DMS79 (cell line): ENCODE results near the gene PKD2L1.
"Not testable (repeated sequence)": the region's sequence is repeated elsewhere in the genome, so short reads cannot be mapped to it uniquely, and the experiment has no call there.

Source experiments
- DNase-seq: peaks from one replicate; lab custom pipeline; 2025; lab: John Stamatoyannopoulos, UW

Gene PKD2L1

DNA sequence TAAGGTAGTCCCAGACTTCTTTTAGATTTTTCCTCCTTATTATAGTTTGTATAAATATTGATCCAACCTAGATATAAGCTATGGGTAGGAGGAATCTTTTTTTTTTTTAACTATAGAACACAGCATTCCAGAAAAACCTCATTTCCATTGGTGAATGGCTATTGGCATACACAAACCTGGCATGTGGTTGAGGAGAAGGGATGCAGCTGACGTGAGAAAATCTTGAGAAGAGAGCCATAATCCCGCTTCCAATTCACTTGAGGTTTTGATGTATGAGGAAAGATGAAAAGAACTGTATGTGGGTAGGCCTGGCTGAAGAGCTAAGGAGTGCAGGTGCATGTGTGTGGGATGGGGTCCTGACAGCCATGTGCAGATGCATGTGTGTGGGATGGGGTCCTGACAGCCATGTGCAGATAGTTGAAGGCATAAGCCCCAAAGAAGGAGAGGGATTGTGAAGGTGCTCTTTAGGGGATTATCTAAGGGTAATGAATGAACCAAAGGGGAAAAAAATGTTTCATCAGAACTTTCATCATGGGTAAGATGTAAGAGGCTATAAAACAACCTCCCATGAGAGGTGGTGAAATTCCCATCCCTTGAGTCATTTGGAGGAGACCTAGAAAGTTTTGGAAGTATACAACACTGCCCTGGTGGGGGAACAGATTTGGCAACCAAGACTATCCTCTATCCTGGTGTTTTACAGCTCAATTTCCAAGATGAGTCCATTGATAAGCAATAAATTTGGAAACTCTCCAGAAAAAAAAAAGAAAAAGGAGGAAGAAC, 3.8 kb upstream of the PKD2L1 start:
- DNase-seq: no peak

GRCh38 chr10:100333106-100333505, 3.1 kb upstream of the PKD2L1 start:
- DNase-seq: no peak

DNA sequence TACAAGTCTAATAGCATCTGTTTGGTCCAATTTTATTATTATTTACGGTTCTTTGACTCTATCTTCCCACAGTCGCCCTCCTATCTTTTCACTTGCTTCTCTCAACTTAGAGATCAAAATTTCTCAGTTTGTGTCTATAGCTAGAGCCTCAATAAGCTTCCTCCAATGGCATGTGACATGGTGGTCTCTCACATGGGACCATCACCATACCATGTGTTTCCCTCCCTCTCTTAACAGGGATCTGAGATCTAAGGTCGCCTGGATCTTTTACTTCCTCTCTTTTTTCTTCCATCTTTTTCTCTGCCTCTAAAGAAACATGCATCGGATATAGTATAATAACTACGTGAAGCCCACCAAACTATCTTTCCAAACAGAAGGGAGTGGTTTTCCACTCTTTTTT, 1.8 kb downstream of the PKD2L1 start:
- DNase-seq: no peak

DNA sequence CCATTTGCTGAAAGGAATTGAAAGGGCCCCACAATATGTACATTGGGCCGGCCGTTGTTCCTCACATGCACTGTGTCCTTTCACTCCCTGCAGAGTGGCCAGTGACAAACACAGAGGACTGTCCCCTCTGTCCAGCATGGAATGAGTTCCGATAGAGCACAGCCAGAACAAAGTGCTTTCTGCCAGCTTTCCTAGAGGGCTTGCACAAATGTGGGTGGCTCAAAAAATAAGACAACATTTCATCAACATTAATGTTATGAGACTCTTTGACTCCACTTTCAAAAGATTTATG, 2.4 kb downstream of the PKD2L1 start:
- no peak for DNase-seq

DNA sequence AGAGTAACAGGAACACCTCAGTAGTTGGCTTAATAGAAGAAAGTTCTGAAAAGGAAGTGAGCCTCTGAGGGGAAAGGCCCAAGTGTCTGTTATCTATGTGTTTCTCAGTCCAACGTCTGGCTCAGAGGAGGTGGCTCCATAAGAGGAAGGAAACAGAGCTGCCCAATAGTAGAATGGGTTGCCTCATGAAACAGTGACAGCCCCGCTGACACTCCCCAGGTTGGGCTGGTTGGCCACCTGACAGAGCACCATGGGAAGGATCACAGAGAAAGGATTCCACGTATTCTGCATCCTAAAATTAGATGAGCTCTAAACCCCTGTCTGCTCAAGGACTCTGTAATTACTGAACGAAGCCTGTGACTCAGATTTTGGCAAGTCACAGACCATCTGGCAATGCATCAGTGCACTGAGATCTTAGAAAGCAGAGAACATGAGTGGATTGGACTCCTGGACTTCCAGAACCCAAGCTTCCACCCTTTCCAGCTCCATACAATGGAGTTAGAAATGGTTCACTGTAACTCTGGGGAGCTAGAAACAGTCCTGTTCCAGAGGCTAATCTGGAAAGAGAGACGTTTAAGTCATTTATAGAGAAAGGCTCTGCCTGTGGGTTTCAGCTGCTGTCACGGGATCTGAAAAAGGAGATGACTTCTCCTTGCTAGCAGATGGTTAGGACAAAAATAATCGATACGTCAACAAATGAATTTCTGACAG, 2.9 kb downstream of the PKD2L1 start:
- DNase-seq: no peak

DNA sequence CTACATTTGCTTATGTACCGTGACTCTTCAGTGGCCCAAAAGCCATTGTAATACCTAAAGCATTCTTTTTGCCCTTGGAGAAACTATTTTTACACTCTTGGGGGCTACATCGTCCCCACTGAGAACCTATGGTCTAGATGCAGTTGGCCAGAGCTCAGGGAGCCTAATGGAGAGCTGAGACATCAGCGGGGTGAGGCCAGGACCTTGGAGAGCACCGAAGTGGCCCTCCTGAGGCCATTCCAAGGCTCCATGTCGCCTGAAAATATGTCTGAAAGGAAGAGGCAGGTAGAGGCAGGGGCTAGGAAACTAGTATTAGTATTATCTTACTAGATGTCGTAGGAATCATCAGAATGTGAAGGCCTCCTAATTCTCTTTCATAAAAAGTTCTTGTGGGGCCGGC, 4.9 kb downstream of the PKD2L1 start:
- DNase-seq: no peak

DNA sequence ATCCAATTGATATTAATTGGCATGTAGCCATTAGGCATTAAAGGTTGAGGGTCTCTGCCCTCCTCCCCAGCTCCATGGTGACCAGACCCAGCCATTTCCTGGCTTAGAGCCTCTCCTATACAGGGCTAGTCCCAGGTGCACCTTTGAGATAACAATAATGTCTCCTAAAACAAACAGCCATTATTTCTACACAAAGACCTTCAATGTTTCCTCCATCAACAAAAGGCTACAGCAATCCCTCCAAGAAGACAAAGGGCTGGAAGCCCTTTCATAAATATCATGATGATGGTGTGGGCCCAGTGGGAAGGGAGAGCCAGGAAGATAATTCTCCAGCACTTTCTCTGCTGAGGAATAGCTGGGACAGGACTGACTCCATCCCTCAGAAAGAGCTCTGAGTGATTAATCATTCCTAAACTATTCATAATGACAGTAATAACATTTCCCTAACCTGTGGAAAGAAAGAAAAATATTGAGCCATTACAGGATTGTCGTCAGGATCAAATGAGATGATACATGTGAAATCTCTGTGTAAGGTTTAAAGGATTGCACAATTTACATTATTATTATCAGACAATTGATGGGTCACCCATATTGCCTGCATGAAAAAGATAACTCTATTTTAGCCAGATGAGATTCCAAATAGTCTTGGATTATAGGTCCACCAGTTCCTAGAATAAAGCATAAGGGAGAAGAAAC, 10.2 kb downstream of the PKD2L1 start:
- no peak for DNase-seq

- DNase-seq: no peak
Measured at GRCh38 chr10:100318207-100318606, 11.8 kb downstream of the PKD2L1 start.

DNA sequence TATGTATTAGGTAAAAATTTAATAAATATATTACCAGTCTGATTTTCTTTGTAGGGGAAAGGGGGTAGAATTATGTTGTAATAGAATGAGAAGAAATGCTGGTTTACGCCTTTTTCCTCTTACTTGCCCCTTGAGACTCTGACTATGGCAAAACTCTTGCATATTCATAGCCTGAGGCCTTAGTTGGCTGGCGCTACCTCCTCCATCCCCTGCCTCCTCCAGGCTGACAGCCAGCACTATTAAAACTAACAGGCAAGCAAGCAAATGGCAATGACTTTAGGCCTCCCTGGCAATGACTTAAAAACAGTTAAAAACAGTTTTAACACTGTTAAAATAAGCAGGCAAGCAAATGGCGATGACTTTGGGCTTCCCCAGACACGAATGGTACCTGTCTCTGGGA, 14.4 kb downstream of the PKD2L1 start:
- no peak for DNase-seq

- no peak for DNase-seq
Measured at GRCh38 chr10:100311298-100311697, 18.7 kb downstream of the PKD2L1 start.

- no peak for DNase-seq
Measured at GRCh38 chr10:100307684-100308083, 22.3 kb downstream of the PKD2L1 start.

- DNase-seq: no peak
Measured at GRCh38 chr10:100306861-100307260, 23.2 kb downstream of the PKD2L1 start.

GRCh38 chr10:100304414-100304813, 25.6 kb downstream of the PKD2L1 start:
- no peak for DNase-seq

DNA sequence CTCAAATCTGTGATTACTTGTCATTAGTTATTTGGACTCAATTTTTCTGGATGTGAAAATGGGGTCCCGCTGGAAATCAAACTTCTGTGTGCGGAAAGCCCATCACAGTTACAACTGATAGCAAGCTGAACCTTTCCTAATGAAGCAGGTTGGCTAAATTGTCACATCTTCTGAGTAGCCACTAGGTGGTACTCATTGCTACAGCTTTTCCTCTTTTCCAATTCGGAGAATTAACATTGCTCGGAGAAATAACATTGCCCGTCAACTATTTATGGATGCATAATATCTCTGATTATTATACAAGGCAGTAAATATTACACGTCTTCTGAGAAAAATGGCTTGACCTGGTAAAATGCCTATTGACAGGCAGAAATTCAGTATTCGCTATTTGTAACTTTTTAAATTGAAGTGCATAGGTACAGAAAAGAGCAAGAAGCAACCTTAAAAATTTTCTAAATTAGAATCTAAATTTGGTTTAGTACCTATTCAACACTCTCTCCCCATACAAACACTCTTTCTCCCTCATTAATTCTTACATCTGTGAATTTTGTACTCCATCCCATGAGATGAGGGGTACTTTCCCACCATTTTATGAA, 26.2 kb downstream of the PKD2L1 start:
- DNase-seq: no peak

GRCh38 chr10:100301123-100301522, 28.9 kb downstream of the PKD2L1 start:
- DNase-seq: not testable (repeated sequence)

- DNase-seq: no peak
Measured at GRCh38 chr10:100297242-100297641, 32.8 kb downstream of the PKD2L1 start.

DNA sequence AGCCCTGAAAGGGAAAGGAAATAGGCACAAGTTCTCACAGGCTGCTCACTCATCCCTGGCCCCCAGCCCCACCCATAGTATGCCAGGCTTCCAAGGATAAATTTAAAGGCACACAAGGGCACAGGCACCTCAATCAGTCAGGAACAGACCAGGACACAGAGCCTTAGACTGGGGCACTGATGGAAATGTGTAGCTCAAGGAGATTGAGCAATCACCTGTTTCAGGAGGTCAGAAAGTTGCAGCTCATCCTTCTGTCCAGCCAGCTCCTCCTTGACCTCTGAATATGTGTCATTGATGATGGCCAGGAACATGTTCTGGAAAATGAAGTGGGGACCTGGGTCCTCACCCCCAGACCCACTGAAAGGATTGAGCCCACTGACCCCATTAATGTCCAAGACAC, 37.0 kb downstream of the PKD2L1 start:
- no peak for DNase-seq

GRCh38 chr10:100292300-100292699, 37.7 kb downstream of the PKD2L1 start:
- not testable (repeated sequence) for DNase-seq

GRCh38 chr10:100291356-100291755, 38.7 kb downstream of the PKD2L1 start:
- DNase-seq: no peak

- DNase-seq: no peak
Measured at GRCh38 chr10:100289641-100290040, 40.4 kb downstream of the PKD2L1 start.

- no peak for DNase-seq
Measured at GRCh38 chr10:100288196-100288595, 41.8 kb downstream of the PKD2L1 start.

DNA sequence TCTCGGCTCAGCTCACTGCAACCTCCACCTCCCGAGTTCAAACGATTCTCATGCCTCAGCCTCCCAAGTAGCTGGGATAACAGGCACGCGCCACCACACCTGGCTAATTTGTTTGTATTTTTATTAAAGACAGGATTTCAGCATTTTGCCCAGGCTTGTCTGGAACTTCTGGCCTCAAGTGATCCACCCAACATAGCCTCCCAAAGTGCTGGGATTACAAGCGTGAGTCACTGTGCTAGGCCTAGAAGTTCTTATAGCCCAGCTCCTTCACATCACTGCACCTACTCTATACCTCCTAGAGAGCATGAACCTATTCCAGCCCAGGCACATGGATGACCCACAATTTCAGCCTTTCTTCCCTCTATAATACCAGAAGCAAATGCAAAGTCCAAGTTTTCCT, 42.3 kb downstream of the PKD2L1 start:
- DNase-seq: no peak
